Measurements from ENCODE around the gene ZNHIT2.

The ZNHIT2 gene

GRCh38 chr11:65084598-65085375 is 32.7 kb downstream of the ZNHIT2 start:
- TF ChIP-seq REST (IDR thresholded peaks at IDR 0.05; ENCODE audit: insufficient replicate concordance, low read depth) (no peak), POLR2AphosphoS5 (IDR thresholded peaks at IDR 0.05; ENCODE audit: low read depth) (no peak), GABPA (IDR thresholded peaks at IDR 0.05; ENCODE audit: low read depth) (no peak), SPI1 (IDR thresholded peaks at IDR 0.05; ENCODE audit: borderline replicate concordance, low read depth) (no peak), CTCF (IDR thresholded peaks at IDR 0.05; ENCODE audit: insufficient read depth, low read length) (no peak)
- peak overlapping the region; percentile 90 for H3K4me3 ChIP-seq (replicated peaks; ENCODE audit: insufficient read depth, low read length)
- H3K27ac ChIP-seq (replicated peaks), result peak overlapping the region; percentile 97
- DNase-seq (ENCODE audit: low read depth in 1 of 2, low spot score in 1 of 2), result no peak
- H3K27me3 ChIP-seq (ENCODE audit: insufficient read depth, poor library complexity, severe bottlenecking), result no peaks in the 10 kb centered on the region

GRCh38 chr11:65083834-65084597 is 33.5 kb downstream of the ZNHIT2 start, which contains the start of the genes CDCA5 and ZFPL1:
Gene CDCA5 (minus strand): TSS chr11:65084040. CDS start chr11:65083978, 62 bp downstream.
Gene ZFPL1 (plus strand): TSS chr11:65084222. CDS start chr11:65084699, 477 bp downstream.
- peak within 1 kb of the TSS; percentile 97 for H3K27ac ChIP-seq (replicated peaks)
- peak; percentile 95 for DNase-seq (ENCODE audit: low read depth in 1 of 2, low spot score in 1 of 2)
- peak within 1 kb of the TSS; percentile 90 for H3K4me3 ChIP-seq (replicated peaks; ENCODE audit: insufficient read depth, low read length)
- no peaks in the 10 kb centered on the region for H3K27me3 ChIP-seq (ENCODE audit: insufficient read depth, poor library complexity, severe bottlenecking)
- TF ChIP-seq REST (IDR thresholded peaks at IDR 0.05; ENCODE audit: insufficient replicate concordance, low read depth), result no peak
- TF ChIP-seq SPI1 (IDR thresholded peaks at IDR 0.05; ENCODE audit: borderline replicate concordance, low read depth), result peak; percentile 66; the same call in 1 of the 2 replicates
- peak; percentile 89 for TF ChIP-seq POLR2AphosphoS5 (IDR thresholded peaks at IDR 0.05; ENCODE audit: low read depth)
- peak; percentile 93 for TF ChIP-seq GABPA (IDR thresholded peaks at IDR 0.05; ENCODE audit: low read depth)

GRCh38 chr11:65083134-65083833 is 34.2 kb downstream of the ZNHIT2 start:
- no peak for DNase-seq (ENCODE audit: low read depth in 1 of 2, low spot score in 1 of 2)
- Histone ChIP-seq H3K27me3 (ENCODE audit: insufficient read depth, poor library complexity, severe bottlenecking) (no peaks in the 10 kb centered on the region), H3K27ac (replicated peaks) (peak overlapping the region; percentile 97), H3K4me3 (replicated peaks; ENCODE audit: insufficient read depth, low read length) (peak overlapping the region; percentile 90)
- TF ChIP-seq SPI1 (IDR thresholded peaks at IDR 0.05; ENCODE audit: borderline replicate concordance, low read depth) (no peak), POLR2AphosphoS5 (IDR thresholded peaks at IDR 0.05; ENCODE audit: low read depth) (no peak), GABPA (IDR thresholded peaks at IDR 0.05; ENCODE audit: low read depth) (no peak), CTCF (IDR thresholded peaks at IDR 0.05; ENCODE audit: insufficient read depth, low read length) (no peak), REST (IDR thresholded peaks at IDR 0.05; ENCODE audit: insufficient replicate concordance, low read depth) (peak; percentile 36)

Data from HL-60 (cell line).